Measurements from ENCODE around the gene GCKR. TPM values are rescaled to one million over a fixed set of nuclear protein-coding genes. Genes with fewer than 3 reads are reported as not detected.
A peak's percentile ranks its signal among the peaks of the same experiment; 100 is the strongest.

GCKR gene
- 1 to 10 TPM; 1.8 to 5.7 TPM for total RNA-seq

GRCh38 chr2:27496357-27497287 lies at the start of gene GCKR:
TSS of gene GCKR (plus strand) at chr2:27496839. CDS start at chr2:27496905, 66 bp downstream.
- peaks cover 3 to 4% of the 10 kb centered on the region in 2 donors for H3K4me1 ChIP-seq (ENCODE audit: control insufficient read depth in 1 of 2, low read depth in 2 of 2)
- ATAC-seq (ENCODE audit: insufficient number of reproducible peaks, low FRiP score, low read depth) = no peak
- no peak for TF ChIP-seq CTCF (IDR thresholded peaks at IDR 0.05)
- DNase-seq (ENCODE audit: low spot score) = no peak
- no peak within 1 kb of the TSS for H3K27ac ChIP-seq
- no peaks in the 10 kb centered on the region for H3K27me3 ChIP-seq (replicated peaks; ENCODE audit: insufficient read depth)
- H3K4me3 ChIP-seq = peak within 1 kb of the TSS; percentile 88
- H3K36me3 ChIP-seq = no peaks in the 10 kb centered on the region
- no peaks in the 10 kb centered on the region for H3K9me3 ChIP-seq

- H3K9me3 ChIP-seq = no peaks in the 10 kb centered on the region
- H3K36me3 ChIP-seq = peaks cover 21% of the 10 kb centered on the region
Measured at GRCh38 chr2:27448381-27448780, 48.3 kb upstream of the GCKR start.

GRCh38 chr2:27451095-27451494 lies 45.5 kb upstream of the GCKR start:
- DNase-seq (ENCODE audit: low spot score) = no peak
- H3K27ac ChIP-seq = no peak overlapping the region
- H3K27me3 ChIP-seq (replicated peaks; ENCODE audit: insufficient read depth) = no peaks in the 10 kb centered on the region
- no peak for ATAC-seq (ENCODE audit: insufficient number of reproducible peaks, low FRiP score, low read depth)
- no peaks in the 10 kb centered on the region for H3K9me3 ChIP-seq
- no peak overlapping the region for H3K4me3 ChIP-seq
- H3K36me3 ChIP-seq = peaks cover 31% of the 10 kb centered on the region
- no peaks in the 10 kb centered on the region for H3K4me1 ChIP-seq (ENCODE audit: control insufficient read depth in 1 of 2, low read depth in 2 of 2)
- TF ChIP-seq CTCF (IDR thresholded peaks at IDR 0.05) = no peak

More at GRCh38 chr2:27448381-27448780, 48.3 kb upstream of the GCKR start:
- DNase-seq (ENCODE audit: low spot score) (no peak), ATAC-seq (ENCODE audit: insufficient number of reproducible peaks, low FRiP score, low read depth) (no peak)
- Histone ChIP-seq H3K27me3 (replicated peaks; ENCODE audit: insufficient read depth) (no peaks in the 10 kb centered on the region), H3K4me3 (no peak overlapping the region), H3K4me1 (ENCODE audit: control insufficient read depth in 1 of 2, low read depth in 2 of 2) (no peaks in the 10 kb centered on the region), H3K27ac (no peak overlapping the region)
- TF ChIP-seq CTCF (IDR thresholded peaks at IDR 0.05) = no peak

- Histone ChIP-seq H3K4me3 (no peak overlapping the region), H3K27me3 (replicated peaks; ENCODE audit: insufficient read depth) (no peaks in the 10 kb centered on the region), H3K36me3 (peaks cover 31% of the 10 kb centered on the region), H3K4me1 (ENCODE audit: control insufficient read depth in 1 of 2, low read depth in 2 of 2) (no peaks in the 10 kb centered on the region), H3K27ac (no peak overlapping the region), H3K9me3 (no peaks in the 10 kb centered on the region)
- TF ChIP-seq CTCF (IDR thresholded peaks at IDR 0.05) = no peak
- DNase-seq (ENCODE audit: low spot score) (no peak), ATAC-seq (ENCODE audit: insufficient number of reproducible peaks, low FRiP score, low read depth) (no peak)
Measured at GRCh38 chr2:27453968-27454367, 42.7 kb upstream of the GCKR start.

- no peak overlapping the region for H3K27ac ChIP-seq
- H3K36me3 ChIP-seq = peaks cover 26% of the 10 kb centered on the region
- H3K27me3 ChIP-seq (replicated peaks; ENCODE audit: insufficient read depth) = no peaks in the 10 kb centered on the region
- H3K9me3 ChIP-seq = no peaks in the 10 kb centered on the region
- TF ChIP-seq CTCF (IDR thresholded peaks at IDR 0.05) = no peak
- no peak for ATAC-seq (ENCODE audit: insufficient number of reproducible peaks, low FRiP score, low read depth)
- H3K4me3 ChIP-seq = no peak overlapping the region
- no peak for DNase-seq (ENCODE audit: low spot score)
- H3K4me1 ChIP-seq (ENCODE audit: control insufficient read depth in 1 of 2, low read depth in 2 of 2) = no peaks in the 10 kb centered on the region
Measured at GRCh38 chr2:27461118-27461517, 35.5 kb upstream of the GCKR start.
